HG02571 (cell line): ENCODE measurements around the gene ABTB2.

ENCODE experiments used
- ATAC-seq: cut with Tn5 transposase; IDR thresholded peaks from one replicate; pipeline ENCODE4 v1.9.1; 2021; ENCODE audit warnings: mild to moderate bottlenecking, moderate library complexity; ENCODE audit not compliant: unreplicated experiment

The ABTB2 gene

DNA sequence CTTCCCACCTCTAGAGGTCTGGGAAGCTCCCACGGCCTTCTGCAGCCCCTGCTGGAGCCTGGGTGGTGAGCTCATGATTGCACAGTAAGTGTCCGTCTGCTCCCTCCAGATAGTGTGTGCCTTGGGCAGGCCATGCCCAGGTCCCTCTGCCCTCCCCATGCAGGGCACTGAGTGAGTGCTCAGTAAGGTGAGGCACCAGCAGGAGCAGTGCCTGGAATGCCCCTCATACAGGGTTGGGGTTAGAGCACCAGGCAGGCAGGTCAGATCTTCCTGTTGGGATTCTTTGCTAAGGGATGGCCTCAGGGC, 202.1 kb downstream of the ABTB2 start:
- no peak for ATAC-seq

DNA sequence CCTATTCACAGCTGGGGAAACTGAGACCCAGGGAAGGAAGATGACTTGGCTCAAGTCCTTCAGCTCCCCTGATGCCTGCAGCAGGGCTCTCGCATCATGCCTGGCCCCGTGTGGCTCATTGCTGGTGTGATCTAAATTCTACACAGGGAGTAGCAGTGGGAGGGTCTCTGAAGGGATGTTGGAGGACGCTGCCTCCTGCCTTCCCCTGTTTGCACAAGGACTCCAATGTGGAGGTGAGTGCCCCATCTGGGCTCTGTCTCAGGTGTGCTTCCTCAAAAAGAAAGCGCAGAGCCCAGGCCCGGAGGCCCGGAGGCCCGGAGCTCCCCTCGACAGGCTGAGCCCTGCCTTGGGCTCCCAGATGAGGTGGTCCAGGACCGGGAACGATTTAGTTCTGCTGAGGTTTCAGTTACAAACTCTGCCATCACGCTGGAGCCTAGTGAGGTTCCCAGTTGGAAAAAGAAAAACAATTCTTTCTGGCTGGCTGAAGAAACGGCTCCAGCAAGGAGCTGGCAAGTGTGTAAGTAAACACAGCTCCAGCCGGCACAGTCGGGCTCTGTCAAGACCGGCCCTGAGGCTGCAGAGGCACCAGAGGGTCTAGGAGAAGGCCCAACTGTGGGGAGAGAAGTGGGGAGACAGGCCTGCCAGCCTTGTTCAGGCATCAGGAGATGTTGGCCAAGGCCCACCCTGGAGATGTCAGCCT, 202.6 kb downstream of the ABTB2 start:
- ATAC-seq = no peak

DNA sequence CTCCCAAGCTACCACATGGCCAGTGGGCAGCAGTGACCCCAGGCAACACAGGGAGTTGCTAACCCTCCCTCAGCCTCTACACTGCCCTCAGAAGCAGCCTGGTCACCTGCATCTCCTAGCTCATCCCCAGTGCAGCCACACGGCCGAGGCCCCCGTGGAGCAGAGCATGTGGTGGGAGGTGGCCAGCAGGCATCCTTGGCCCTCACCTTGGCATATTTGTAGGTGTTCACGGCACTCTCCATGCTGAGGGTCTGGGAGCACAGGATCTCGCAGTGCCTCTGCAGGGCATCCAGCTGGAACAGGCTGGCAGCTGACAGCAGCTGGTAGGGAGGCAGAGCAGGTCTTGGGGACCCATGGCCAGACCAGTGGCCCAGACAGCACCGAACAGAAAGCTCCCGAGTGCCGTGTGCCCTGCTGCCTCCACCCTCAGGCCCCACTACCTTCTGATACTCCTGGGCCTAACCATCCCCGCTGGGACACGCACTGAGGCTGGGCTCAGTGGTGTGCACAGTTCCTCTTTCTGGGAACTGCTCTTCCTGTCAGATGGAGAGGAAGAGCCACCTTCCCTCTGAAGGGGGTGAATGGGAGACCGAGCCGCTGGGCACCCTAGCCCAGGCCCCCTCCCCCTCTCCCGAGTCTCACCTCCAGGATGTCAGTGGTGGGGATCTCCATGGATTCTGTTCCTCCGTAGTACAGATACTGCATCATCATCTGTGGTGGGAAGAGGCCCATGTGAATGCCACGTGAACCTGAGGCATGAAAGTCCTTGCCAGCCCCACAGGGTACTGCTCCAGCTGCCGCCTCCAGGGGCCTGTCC, 203.5 kb downstream of the ABTB2 start:
- ATAC-seq = no peak

DNA sequence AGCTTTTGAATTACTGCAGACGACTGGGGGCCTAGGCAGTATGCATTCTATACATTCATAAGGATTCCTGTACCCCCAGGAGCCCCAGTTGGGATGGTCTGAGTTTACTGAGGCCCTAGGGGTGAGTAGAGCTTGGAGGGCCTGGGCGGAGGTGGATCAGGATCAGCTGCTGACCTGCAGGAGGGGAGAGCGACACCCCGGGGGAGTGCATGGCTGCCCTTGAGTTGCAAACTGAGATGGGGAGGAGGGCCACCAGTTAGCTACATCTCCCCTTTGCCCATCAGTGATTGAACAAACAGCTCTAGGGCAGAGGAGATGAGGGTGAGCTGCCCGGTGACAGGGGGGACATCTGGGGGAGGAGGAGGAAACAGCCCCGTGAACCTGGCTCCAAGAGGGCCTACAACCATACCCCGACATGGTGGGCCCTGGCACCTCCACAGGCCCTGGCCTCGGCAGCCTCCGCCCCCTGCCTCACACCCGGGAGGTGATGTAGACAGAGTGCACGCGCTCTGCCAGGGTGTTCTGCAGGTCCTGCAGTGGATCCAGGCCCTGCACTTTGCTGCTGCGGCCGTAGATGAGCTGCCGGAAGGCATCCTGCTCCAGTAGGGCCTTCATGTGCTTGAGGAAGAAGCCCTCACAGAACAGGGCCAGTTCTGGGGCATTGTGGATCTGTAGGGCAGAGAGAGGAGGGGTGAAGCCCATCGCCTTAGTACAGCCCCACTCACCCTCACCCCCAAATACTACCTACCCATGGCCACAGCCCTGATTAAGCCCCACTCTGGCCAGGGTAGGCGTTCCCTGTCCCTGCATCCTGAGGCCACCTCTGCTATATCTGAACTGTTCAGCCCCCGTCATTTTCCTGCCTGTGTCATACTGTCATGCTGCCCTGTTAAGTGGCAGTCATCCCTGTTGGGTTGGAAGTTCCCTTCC, 205.6 kb downstream of the ABTB2 start:
- ATAC-seq = no peak

DNA sequence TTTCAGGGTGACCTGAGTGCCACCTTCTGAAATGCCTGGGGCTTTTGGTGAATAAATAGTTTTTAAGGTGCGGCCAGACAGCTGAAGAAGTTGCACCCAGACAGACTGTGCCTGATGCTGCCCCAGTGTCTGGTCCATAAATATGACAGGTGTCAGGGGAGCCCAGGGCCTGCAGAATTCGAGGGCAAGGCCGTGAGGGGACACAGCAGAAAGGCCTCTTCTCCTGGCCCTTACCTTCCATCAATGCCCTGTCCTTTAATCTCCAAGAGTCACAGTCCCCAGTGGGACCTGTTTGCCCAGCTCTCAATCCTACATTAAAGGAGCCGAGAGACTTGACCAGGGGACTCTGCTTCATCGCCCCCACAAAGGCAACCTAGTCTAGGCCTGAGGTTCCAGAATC, 206.6 kb downstream of the ABTB2 start:
- ATAC-seq = no peak

DNA sequence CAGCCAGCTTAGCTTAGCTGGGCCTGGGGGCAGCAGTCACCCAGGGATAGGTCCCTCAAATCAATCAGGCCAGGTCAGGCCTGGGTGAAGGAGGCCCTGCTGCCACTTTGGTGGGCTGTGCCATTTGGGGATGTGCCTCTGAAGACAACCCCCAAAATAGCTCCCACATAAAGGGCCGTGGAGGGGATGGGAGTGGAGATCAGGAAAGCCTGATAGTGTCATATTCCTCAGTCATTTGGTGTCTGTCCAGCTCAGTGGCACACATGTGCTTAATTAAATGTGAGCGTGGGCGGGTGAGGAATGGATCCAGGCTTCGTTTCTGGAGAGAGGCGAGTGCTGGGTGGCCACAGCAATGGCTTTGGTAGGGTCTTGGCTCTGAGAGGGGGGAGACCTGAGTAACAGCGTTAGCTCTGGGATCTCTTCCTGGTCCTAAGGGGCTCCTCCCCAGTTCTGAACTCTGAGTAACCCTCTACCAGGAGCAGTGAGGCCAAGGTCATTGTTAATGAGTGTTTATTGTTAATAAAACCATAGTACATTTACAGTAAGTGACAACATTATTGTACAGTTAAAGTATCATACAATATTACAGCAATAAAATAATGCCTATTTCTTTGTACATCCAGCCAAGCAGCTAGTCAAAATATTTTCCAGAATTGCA, 207.2 kb downstream of the ABTB2 start:
- ATAC-seq = no peak

DNA sequence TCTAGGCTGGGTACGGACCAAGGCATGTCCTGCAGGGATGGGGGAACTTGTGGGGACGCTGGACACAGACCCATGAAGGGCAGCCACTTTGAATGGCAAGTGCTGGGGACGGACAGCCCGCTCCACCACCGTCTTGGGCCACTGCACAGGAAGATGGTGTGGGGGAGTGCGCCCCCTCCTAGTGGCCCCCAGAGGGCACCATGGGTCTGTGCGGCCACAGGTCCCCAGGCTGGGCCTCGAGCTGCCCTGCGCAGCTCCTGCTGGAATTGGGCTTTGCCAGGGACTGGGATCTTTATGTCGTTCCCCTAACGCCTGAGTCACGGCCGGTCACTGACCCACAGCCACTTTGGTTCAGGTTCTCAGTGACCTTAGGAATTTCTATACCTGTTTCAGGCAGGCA, 208.0 kb downstream of the ABTB2 start:
- ATAC-seq = no peak

DNA sequence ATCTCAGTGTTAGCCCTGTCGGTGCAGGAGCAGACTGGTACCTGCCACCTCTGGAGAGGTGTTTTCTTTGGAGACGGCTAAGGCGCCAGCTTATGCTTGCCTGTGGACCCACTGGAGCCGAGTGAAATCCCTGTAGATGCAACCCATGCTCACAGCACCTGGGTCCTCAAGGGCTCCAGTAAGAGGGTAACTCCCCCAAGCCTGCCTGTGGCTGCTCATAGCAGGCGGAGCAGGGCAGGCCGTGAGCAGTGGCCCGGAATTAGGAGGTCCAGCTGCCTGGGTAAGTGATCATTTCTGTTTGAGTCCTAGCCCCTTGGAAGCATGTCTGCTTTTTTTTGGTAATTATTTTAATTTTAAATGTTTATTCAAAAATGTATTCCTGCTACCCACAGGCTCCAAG, 208.5 kb downstream of the ABTB2 start:
- ATAC-seq = no peak

DNA sequence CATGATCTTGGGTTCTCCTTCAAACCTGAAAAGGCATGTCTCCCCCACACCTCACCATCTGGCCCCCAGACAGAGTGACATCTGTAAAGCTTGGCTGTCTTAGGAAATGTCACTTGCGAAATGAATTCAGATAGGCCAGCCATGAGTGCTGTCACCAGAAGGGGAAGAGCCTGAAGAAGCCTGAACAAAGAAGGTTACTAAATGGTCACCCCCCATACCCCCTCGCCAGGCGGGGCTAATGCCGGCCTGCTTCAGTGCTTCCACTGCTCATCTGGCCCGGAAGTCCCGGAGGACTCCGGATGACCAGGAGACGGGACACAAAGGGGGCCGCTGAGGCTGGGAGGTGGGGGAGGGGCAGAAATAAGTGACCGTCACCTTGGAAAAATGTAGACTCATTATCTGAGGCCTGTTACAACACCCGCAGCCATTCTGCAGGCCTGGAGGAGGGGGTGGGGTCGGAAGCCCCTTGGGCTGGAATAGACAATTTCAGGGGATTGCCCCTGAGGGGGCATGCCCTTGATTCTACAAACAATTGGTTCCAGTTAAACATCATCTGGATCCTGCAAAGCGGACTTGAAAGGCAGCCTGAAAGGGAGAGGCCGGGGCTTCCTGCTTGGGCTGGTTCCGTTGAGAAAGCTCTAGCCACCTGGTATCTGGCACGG, 209.2 kb downstream of the ABTB2 start:
- no peak for ATAC-seq

DNA sequence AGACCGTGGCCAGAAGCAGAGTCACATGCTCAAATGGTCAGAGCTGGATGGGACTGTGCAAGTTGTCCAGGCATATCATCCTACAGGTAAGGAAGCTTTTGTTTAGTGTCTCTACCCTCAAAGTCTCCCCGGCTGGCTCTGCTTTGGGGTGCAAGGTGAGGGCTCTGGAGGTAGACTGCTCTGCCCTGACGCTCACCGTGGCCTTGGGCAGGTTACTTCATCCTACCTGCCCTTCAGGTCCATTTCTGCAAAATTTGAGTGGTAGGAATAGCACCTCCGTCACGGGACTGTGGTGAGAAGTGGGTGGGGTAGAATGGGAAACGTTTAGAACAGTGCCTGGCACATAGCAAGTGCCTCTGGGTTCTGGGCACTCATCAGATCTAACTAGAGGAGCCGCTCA, 210.2 kb downstream of the ABTB2 start:
- no peak for ATAC-seq

DNA sequence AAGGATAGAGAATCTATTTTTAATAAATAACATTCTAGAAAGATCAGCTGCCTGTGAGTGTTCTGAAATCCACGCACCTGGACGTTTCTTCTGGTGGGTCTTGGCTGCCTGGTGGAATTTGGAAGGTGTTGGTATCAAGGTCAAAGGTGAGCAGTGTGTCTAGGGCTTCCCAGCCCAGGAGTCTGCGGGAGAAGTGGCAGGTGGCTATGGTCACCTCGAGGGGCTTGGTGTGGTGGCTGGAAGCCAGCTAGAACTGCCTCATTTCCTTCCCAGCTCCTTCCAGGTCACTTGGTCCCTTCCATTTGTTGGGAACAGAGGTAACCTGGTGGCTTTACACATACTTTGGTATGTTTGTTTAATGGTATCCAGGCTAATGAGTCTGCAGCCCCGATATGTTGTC, 210.9 kb downstream of the ABTB2 start:
- ATAC-seq = no peak

DNA sequence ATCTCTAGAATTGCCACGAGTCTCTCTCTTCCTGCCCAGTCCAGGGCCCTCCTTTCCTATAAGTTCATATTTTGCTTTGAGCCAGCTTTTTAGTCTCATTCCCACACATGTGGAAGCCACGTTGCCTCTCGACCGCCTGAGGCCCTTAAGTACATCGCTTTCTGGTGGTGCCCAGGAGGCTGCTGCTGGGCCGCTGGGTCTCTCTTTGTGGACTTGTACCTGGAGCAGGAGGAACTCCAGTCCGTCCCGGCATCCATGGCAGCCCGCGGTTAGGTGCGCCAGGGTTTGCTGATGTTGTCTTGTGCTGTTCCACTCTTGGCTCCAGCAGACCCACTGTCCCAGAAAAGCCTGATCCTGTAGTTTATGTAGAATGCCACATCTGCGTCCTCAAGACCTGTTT, 211.4 kb downstream of the ABTB2 start:
- ATAC-seq = no peak

DNA sequence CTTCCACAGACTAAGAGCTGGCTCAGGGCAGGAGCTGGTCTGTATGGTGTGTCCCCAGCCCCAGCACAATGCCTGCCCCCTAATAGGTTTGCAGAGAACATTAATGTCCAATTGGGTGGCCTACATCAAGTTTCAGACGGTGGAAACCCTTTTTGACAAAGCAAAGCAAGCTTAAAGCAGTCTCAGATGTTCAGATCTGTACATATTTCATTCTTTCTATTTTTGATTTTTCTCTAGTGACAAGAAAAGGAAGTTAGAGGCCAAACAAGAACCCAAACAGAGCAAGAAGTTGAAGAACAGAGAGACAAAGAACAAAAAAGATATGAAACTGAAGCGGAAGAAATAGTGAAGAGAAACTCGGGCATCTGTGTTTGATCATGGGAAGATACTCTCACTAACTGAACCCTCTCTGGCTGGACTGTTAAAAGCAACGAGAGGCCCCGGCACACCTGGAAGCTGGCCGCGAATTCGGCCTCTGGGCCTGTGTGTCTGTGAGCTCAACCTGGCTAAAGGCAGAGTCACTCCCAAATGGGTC, 211.9 kb downstream of the ABTB2 start:
- ATAC-seq = no peak

DNA sequence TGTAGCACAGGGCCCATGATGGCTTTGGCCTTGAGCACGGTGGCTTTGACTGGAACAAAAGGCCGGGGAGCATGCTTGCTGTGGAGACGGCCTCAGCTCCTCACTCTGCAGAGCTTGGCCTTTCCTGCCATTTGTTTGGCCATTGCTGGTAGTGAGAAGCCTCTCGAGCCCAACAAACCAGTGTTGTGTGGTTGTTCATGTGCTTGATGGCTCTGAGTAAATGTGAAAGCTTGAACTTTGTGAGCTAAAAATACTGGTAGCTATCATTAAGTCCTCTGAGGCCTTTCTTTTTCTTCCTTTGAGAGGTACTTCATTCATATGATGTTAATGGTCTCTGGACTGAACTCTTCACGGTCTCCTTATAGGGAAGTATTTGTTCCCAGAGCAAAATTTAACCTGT, 212.7 kb downstream of the ABTB2 start:
- no peak for ATAC-seq

DNA sequence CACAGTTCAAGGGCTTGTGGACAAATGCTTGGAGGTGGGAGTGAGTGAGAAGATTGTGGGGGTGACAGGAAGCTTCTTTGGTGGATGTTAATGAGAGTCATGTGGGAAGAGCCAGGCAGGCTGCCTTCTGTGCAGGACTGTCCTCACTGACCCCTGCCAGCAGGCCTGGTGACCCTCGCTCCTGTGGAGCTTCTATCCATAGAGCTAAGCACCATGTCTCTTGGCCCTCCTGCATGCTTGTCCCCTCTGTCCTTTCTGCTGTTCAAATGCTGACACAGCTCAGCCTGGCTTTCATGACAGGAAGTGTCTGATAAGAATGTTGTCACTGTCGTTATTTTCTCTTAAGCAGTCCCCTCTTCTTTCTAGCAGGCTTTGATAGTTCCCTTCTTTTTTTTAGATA, 214.8 kb downstream of the ABTB2 start:
- ATAC-seq = no peak

DNA sequence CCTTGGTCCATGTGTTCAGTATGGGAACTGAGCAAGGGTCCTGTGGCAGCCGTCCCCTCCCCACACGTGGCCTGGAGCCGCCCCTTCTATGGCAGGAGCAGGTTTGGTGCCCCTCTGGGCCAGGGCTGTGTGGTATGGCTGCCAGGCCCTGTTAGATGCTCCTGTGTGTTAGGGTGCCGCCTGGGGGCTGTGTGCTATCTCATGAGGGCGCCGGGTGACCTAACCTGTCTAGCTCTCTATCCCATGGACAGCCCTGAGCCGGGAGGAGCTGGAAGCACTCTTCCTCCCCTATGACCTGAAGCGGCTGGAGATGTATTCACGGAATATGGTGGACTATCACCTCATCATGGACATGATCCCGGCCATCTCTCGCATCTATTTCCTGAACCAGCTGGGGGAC, 217.7 kb downstream of the ABTB2 start:
- no peak for ATAC-seq

DNA sequence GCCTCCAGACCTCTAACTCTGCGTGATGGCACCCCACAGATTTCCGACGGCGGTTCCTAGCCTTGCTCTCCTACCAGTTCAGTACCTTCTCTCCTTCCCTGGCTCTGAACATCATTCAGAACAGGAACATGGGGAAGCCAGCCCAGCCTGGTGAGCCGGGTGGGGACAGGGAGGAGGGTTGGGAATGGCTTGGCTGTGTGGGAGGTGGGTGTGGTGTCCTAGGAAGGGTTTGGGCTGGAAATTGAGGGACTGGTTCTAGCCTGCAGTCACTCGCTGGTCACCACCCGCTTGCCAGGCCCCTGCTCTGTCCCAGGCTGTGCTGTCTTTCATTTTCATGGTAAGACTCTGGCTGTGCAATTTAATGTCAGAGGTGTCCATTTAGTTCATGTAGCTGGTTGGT, 218.5 kb downstream of the ABTB2 start:
- ATAC-seq = no peak

DNA sequence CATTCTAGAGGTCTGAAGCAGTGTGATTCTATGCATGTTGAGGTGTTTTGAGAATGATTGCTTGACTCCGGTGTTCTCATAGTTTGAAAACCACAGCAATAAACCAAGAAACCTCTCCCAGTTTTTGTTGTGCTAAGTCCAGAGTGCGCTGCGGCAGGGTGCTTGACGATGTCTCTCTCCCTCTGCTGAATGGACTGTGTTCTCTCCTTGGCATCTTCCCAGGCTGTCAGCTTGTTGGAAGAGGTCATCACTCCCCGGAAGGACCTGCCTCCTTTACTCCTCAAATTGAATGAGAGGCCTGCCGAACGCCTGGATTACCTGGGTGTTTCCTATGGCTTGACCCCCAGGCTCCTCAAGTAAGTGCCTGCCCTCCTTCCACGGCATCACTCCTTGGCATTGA, 221.4 kb downstream of the ABTB2 start:
- ATAC-seq = no peak

DNA sequence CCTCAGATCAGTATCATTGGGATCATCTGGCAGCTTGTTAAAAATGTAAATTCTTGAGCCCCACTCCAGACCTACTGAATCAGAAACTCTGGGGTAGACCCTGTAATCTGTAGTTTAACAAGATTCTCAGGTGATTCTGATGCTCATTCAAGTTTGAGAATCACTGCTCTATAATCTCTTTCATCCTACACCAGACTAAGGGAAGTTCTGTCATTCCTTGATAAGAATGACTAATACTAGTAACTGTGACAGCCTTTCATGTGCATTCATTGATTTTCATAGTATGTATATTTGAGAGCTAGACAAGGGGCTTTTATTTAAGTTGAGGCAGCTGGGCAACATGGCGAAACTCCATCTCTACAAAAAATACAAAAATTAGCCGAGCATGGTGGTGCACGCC, 222.4 kb downstream of the ABTB2 start:
- no peak for ATAC-seq

DNA sequence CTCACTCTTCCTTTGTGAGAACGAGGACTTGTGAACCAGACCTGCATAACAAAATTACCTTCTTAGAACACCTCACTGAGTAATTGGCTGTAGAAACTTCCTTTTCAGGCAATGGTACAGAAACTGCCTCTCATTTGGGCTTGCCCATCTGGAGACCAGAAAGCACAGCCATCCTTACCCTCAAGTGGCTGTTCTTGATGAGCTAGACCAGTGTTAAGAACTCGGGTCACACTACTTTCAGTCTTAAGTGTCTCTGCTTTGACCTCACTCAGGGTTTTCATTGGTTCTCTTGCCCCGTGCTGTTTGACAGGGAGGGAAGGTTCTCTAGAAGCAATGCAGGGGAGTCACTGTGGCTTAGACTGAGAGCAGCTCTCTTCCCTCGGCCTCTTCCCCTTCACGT, 223.0 kb downstream of the ABTB2 start:
- no peak for ATAC-seq
